Activated CD4-positive, CD25-positive, alpha-beta regulatory T cell treated with anti-CD3 and anti-CD28 coated beads, Interleukin-2, amount 50 U/mL, for 24 hours (primary cell): ENCODE data around the gene LCORL.
"Not testable (repeated sequence)": the region's sequence is repeated elsewhere in the genome, so short reads cannot be mapped to it uniquely, and the experiment has no call there.

Experiments used
- ATAC-seq, 2 donors: fragments of 150-1000 bp; cut with Tn5 transposase; one replicate each; pipeline ENCODE4 v1.10.0; 2021; ENCODE audit warnings: mild to moderate bottlenecking in 1 of 2, moderate library complexity in 1 of 2

LCORL gene

DNA sequence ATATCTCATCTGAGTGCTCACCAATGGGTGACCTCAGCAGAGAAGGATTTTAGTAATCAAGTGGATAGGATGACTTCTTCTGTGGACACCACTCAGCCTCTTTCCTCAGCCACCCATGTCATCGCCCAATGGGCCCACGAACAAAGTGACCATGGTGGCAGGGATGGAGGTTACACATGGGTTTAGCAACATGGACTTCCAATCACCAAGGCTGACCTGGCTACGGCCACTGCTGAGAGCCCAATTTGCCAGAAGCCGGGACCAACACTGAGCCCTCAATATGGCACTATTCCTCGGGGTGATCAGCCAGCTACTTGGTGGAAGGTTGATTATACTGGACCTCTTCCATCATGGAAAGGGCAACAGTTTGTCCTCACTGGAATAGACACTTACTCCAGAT, 97.4 kb downstream of the LCORL start:
- no peak for ATAC-seq

DNA sequence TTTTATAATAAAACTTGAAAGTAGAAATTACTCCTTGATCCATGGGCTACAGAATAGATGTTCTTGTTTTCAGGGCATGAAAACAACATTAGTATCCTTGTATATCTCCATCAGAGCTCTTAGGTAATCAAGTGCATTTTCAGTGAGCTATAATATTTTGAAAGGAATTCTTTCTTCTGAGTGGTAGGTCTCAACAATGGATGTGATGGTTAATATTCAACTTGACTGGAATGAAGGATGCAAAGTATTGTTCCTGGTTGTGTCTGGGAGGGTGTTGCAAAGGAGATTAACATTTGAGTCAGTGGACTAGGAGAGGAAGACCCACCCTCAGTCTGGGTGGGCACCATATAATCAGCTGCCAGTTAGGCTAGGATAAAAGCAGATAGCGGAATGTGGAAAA, 100.1 kb downstream of the LCORL start:
- no peak for ATAC-seq

DNA sequence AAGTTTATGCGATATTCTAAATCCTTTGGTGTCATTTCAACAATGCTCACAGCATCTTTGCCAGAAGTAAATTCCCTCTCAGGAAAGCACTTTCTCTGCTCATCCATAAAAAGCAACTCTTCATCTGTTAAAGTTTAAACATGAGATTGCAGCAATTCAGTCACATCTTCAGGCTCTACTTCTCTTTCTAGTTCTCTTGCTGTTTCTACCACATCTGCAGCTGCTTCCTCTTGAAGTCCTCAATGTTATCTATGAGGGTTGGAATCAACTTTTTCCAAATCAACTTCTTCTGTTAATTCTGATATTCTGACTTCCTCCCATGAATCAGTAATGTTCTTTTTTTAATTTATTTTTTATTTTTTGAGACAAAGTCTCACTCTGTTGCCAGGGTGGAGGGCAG, 100.9 kb downstream of the LCORL start:
- ATAC-seq = no peak

DNA sequence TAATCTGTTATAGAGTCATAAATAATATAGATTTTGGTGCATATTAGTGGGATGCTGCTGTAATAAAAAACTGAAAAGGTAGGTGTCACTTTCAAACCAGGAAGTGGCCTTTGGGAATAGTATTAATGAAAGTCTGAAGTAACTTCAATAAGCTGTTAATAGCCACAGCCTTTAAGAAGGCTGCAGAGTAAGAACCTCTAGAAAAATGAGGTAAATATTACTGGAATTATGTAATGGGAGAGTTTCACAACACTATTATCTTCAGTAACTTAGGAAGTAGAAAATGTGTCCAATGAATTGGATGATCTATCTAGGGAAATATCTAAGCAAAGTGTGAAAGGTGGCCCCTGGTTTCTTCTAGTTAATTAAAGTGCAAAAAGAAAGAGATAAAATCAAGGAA, 106.1 kb downstream of the LCORL start:
- ATAC-seq = no peak

DNA sequence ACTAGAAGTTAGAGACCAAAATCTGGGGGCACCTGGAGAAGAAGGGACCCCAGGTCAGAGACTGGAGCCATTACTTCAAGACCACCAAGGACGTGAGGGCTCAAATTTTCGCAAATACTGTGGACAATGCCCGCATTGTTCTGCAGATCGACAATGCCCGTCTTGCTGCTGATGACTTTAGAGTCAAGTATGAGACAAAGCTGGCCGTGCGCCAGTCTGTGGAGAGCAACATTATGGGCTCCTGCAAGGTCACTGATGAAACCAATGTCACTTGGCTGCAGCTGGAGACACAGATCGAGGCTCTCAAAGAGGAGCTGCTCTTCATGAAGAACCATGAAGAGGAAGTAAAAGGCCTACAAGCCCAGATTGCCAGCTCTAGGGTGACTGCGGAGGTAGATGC, 109.5 kb downstream of the LCORL start:
- ATAC-seq = no peak

DNA sequence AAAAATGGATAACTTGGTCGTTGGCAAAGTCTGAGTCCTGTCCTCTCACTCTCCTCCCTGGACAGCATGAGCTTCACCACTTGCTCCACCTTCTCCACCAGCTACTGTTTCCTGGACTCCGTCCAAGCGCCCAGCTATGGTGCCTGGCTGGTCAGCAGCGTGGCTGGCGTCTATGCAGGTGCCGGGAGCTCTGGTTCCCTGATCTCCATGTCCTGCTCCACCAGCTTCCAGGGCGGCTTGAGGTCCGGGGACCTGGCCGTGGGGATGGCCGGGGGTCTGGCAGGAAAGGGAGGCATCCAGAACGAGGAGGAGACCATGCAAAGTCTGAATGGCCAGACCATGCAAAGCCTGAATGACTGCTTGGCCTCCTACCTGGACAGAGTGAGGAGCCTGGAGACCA, 109.9 kb downstream of the LCORL start:
- no peak for ATAC-seq

DNA sequence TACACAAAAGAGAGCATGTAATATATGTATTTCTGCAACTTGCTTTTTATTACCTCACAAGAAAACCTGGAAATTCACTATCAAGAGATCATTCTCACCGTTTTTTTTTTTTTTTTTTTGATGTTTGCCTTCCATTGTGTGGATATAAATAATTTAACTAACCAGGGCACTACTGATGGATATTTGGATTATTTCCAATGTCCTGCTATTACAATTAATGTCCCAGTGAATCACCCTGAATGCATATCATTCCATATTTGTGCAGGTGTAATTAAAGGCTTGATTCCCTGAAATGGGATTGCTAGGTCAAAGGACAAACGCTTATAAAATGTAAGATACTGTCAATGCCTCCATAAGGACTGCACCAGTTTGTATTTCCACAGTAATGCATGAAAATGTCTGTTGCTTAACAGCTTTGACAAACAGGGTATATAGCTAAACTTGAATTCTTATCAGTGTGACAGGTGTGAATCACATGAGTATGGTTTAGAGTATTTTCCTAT, 123.0 kb downstream of the LCORL start:
- no peak for ATAC-seq

DNA sequence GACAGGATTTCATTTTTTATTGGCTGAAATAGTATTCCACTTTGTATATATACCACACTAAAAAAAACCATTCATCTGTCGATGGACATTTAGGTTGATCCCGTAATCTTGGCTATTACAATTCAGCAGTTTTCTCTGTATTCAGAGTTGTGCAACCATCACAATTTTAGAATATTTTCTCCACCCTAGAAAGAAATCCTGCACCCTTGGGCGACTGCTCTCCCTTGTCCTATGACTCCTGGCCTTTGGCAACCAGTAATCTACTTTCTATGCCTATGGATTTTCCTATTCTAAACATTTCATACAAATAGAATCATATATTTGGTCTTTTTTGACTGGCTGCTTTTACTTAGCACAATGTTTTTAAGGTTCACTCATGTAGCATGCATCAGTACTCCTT, 126.1 kb downstream of the LCORL start:
- ATAC-seq = no peak

DNA sequence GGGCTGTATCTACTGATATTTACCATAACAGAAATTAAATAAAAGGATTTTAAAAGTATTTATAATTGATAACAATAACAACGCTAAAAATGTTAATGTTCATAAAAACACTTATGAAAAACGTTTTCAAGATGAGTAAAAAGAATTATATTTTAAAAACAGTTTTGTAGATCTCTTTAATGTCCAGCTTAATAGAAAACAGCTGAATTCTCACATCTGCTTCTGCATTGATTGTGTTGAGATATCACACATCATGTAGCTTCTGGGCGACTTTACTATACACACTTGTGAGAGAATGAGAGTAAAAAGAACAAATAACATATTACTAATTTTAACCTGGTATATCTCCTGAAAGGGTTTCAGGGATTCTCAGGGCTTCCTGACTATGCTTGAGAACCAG, 127.1 kb downstream of the LCORL start:
- no peak for ATAC-seq

DNA sequence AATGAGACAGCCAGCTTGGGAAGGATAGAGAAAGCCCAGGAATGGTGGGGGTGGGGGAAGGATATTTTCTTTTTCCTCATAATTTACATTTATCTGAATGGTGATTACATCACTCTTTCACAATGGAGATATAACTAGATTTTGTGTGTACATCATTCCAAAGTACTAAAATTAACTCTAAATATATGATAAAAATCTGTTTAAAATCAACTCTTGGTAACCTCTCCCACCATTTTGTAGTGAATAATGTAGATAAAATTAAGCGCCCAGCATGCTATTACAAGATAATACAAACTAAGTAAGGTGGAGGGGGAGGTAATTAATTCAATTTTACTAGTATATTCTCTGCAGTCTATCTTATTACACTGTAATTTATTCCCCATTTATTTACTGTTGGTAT, 131.9 kb downstream of the LCORL start:
- no peak for ATAC-seq

DNA sequence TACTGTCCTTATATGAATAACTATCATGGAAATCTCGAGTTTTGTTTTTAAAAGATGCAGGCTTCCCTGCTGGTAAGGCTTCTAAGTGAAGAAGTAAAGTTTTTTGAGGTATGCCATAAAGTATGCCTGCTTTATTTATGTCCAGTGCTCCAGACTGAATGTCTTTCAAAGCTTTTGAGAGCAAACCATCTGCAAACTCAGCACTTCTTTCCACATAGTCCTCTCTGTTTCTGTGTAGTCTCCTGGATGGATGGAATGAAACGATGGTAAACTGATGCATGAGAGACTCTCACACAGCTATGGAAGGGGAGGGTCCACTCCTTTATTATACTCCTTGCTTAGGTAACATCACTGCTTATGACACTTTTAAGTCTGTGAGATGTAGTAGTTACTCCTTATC, 137.0 kb downstream of the LCORL start:
- no peak for ATAC-seq

DNA sequence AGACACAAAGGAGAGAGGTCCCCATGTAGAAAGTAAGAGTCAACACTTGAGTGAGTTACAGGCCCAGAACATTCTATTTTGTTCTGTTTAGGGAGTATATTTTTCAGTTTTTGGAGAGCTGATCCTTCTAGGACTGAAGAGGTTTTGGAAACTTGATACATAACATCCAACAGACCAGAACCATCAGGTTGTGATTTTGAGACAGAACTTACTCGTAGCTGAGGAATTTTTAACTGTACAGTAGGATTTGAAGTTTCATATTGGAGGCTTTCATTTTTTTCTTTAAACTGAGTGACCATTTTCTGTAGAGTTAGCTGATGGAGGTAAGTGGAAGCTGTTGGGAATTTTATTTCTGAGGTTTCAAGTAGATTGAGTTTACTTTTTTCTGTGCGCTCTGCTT, 137.5 kb downstream of the LCORL start:
- no peak for ATAC-seq

DNA sequence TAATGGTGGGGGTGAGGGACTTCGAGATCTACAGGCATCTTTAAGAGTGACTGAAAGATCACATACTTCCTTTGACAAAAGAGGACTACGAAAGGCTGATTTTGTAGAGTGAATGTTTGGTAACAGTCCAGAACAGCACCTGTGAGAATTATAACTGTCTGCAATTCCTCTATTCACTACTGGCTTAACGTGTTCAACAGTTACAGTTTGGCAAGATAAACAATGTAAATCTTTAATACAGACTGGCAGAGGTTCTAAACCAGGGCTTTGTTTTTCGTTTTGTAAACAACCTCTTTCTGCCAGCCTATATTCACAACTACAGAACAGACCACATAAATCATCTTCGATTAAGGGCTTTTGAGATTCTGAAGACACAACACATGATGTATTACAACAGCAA, 143.9 kb downstream of the LCORL start:
- no peak for ATAC-seq

DNA sequence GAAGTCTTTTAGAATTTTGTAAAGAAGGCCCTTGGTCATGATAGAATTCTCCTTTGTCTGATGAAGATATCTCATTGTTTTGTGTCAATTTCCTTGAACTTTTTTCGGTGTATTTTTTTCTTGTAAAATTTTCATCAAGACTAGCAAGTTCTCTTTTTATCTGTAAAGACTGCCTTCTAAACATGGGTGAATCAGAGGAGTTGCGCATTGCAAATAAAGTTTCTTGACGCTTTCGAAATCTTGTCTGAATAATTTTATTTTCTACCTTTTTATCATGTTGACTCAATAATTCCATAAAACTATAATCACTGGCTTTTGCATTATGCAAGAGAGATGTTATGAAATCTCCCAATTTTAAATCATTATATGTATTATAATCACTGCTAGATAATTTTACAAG, 144.6 kb downstream of the LCORL start:
- no peak for ATAC-seq

DNA sequence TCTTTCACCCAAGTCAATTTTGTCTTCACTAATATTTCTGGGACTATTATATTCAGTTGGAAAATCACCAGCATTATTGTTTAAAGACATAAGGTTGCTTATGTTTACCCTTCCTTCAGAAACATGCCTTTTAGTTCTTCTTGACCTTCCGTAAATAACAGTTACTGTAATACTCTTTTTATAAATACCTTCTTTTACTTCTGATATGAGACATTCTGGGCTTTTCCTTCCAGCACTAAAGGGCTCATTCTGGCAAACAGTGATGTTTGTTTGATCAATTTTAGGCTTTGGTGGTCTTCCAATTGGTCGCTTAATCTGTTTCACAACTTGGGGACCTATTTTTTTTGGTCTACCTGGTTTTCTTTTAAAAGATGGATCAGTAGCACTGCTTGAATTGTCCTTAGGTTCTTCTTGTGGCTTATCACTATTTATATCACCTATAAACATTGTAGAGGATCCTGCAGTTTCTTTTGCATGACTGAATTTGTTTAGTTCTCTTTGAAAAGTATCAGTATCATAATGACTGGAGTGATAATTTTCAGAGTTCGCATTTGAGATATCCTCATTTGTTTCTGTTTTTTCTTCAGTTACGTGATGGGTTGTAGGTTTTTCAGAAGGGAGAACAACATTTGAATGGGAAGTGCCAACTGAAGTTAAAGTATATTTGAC, 146.0 kb downstream of the LCORL start:
- no peak for ATAC-seq

DNA sequence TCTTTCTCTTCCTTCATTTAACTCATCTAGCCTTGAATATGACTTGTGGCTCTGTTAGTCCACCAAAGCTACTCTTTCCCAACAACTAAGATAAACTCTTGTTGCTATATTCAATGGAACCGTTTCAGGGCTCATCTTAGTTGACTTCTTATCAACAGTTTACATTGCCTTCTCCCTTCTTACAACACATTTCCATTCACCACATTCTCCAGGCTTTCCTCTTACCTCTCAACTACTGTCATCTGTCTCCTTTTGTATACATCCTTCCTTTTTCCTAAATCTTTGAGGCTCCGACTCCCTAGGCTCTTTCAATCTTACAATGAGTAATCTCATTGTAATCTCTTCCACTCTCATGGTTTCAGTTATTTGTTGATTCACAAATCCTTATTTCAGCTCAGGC, 152.2 kb downstream of the LCORL start:
- ATAC-seq = no peak

DNA sequence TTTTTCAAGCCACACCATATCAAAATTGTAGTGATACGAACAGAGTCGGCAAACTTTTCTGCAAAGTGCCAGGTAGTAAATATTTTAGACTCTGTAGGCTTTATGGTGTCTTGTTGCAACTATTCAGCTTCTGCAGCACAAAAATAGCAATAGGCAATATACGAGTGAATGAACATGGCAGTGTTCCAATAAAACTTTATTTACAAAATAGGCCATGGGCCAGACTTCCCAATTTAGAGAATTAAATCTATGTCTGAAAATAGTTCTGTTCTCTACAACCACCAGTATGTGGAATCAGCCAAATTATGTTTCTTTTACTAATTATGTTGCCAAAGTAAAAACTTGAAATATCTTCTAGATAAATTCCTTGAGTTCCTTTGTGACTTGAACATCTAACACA, 154.3 kb downstream of the LCORL start:
- ATAC-seq = no peak

DNA sequence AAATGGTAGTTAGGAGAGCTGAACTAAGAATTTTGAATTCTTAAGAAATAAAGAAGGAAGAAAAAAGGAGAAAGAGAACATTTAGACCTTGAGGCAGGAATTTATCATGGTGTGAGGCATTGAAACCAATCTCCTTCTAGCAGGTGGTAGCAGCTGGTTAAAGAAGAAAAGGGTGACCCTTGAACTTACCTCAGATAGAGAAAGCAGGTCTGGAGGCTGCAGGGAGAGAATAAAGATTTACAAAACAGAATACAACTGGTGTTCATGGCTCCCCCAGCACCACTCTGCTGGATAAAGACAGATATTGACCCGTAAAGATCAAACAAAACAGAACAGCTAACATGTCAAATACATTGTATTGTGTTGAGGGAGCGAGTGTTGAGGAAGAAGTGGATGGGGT, 154.7 kb downstream of the LCORL start:
- ATAC-seq = no peak

DNA sequence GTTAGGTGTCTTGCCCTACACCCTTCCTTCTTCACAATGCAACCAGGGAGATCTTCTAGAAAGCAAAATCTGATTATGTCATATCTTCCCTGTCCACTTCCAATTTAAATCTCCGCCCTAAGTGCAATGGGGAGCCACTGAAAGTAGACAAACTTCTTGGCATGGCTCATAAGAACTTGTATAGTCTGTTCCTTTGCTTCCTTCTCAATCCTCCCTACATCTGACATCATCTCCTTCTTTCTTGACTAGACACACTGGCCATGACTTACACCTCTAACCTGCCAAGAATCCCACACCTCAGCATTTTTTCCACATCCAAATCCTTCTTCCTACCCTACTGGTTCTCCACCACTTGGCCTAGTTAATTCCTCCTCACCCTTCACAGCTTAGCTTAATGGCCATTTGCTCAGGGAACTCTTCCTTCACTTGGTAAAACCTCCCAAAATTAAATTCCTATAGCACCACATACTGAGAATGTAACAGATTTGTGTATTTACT, 155.6 kb downstream of the LCORL start:
- ATAC-seq = no peak

DNA sequence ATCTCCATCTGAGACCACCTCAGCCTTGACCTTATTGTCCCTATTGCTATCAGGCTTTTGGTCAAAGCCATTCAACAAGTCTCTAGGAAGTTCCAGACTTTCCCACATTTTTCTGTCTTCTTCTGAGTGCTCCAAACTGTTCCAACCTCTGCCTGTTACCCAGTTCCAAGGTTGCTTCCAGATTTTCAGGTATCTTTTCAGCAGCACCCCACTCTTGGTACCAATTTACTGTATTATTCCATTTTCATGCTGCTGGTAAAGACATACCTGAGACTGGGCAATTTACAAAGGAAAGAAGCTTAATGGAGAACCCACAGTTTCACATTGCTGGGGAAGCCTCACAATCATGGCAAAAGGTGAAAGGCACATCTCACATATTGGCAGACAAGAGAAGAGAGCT, 159.6 kb downstream of the LCORL start:
- not testable (repeated sequence) for ATAC-seq

DNA sequence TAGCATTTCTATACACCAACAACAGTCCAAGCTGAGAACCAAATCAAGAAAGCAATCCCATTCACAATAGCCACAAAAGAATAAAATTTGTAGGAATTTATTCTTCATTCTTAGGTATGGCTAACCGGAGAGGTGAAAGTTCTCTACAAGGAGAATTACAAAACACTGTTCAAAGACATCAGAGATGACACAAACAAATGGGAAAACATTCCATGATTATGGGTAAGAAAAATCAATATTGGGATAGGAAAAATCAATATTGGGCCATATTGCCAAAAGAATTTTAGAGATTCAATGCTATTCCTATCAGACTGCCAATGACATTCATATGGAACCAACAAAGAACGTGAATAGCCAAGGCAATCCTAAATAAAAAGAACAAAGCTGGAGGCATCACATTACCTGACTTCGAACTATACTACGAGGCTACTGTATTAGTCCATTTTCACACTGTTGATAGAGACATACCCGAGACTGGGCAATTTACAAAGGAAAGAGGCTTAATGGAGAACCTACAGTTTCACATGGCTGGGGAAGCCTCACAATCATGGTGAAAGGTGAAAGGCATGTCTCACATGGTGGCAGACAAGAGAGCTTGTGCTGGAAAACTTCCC, 161.7 kb downstream of the LCORL start:
- no peak for ATAC-seq

DNA sequence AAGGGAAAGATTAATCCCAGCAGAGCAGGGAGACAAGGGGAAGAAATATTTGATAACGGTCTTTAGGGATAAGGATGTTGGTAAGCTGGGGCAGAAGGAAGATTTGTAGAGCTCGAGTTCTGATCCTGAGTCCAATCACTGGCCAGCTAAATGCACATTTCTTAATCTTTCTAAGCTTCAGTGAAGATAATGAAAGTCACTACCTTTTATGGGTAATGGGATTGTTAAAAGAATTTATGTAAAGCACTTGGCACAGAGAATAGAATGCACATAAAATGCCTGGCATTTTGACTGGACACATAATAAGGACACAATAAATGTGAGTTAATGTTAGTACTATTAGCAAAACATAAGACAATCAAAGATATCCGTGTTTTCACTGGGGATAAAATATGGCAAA, 167.5 kb downstream of the LCORL start:
- no peak for ATAC-seq

DNA sequence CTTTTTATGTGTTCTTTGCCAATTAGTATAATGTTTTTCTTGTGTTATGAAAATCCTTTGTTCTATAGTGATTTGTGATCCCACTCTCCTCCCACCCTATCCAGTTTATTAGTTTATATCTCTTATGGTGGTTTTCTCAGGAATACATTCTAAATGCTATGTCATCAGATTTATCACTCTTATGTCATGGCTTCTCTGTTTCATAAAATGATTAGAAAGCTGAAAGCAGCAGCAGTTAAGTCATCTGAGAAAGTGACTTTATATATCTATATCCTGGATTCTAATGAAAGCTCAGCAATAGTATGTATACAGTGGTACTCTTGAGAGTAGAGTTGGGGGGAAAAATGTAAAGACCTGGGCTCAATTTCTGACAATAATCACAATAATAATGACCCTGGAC, 169.6 kb downstream of the LCORL start:
- ATAC-seq = no peak

DNA sequence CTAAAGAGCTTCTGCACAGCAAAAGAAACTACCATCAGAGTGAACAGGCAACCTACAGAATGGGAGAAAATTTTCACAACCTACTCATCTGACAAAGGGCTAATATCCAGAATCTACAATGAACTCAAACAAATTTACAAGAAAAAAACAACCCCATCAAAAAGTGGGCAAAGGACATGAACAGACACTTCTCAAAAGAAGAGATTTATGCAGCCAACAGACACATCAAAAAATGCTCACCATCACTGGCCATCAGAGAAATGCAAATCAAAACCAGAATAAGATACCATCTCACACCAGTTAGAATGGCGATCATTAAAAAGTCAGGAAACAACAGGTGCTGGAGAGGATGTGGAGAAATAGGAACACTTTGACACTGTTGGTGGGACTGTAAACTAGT, 171.3 kb downstream of the LCORL start:
- ATAC-seq = not testable (repeated sequence)

DNA sequence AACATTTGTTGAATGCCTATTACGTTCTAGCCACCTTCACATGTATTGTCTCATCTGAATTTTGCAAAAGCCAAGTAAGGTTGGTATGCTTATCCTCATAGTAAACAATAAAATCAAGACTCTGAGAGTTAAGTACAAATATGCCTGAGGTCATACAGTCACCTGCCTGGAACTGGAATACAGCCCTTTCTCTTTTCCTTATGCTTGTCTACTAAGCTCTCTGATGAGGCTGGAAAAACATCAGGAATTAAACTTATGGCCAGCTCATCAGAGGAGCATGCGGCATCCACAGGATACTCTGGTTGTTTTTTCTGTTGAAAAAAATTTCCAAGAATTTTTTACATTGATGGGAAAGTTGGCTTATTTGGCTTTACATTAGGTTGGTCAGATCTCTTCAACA, 175.3 kb downstream of the LCORL start:
- no peak for ATAC-seq
